ENCODE data around the gene TBCC.

The TBCC gene

DNA sequence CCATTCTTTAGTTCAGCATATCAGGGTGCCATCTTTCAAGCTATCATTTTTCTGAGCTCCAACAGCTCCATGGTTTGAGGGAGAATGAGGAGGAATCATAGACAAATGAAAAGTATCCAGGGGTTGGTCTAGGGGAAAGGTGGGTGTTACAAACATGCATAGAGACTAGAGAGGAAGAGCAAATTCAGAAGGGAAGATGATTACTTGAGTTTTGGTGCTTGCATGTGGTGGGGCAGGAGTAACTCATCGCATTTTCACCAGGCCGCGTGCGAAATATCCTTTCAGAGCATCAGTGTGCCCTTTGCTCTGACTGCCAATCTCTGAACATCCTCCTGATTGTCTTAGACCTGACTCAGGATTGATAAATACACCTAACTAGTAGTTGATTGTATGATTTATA, 28.3 kb upstream of the TBCC start:
- peak overlapping the region; percentile 13 for H2AFZ ChIP-seq (ENCODE audit: low read depth, low read length, severe bottlenecking)
- no peaks in the 10 kb centered on the region; the same call in 1 of the 2 replicates for H3K79me2 ChIP-seq (ENCODE audit: insufficient read depth, low read length)
- no peaks in the 10 kb centered on the region for H3K36me3 ChIP-seq (ENCODE audit: low read length)
- no peaks in the 10 kb centered on the region for H3K9me2 ChIP-seq (replicated peaks; ENCODE audit: insufficient read depth, low read length)
- H3K4me2 ChIP-seq (ENCODE audit: low read depth, low read length, poor library complexity, severe bottlenecking): peak overlapping the region; percentile 64
- H3K27ac ChIP-seq (ENCODE audit: low read depth, low read length): peak overlapping the region; percentile 92
- H3K27me3 ChIP-seq (ENCODE audit: low read length): no peaks in the 10 kb centered on the region
- H3F3A ChIP-seq (ENCODE audit: insufficient read depth): peaks cover 84% of the 10 kb centered on the region
- TF ChIP-seq CTCF (IDR thresholded peaks at IDR 0.05; ENCODE audit: insufficient read depth, low read length, poor library complexity, severe bottlenecking) (no peak), EZH2phosphoT487 (conservative IDR thresholded peaks at IDR 0.05; ENCODE audit: low read length) (no peak)
- no peaks in the 10 kb centered on the region for H3K9me3 ChIP-seq (ENCODE audit: insufficient read depth, low read length)
- no peak overlapping the region for H3K4me3 ChIP-seq (ENCODE audit: insufficient read depth, low read length, poor library complexity, severe bottlenecking)
- H4K20me1 ChIP-seq (ENCODE audit: low read depth, low read length): no peaks in the 10 kb centered on the region
- peak overlapping the region; percentile 49 for H3K9ac ChIP-seq (ENCODE audit: low read length)

DNA sequence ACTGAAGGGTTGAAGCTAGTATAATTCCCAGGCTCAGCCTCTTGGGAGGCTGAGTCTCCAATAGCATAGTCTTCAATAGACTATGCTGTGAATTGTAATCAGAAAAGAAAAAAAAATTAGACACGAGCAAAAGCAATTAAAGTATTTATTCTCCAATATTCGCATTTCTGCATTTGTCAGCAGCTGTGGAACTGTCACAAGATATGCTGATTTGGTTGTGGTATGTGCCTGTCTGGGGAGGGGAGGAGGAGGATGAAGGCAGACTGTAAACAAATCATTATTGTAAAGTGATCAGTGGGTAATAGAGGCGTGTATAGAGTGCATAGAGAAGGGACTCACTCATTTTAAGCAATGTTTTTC, 25.8 kb upstream of the TBCC start:
- peak overlapping the region; percentile 53 for H3K9ac ChIP-seq (ENCODE audit: low read length)
- H3F3A ChIP-seq (ENCODE audit: insufficient read depth): peaks cover 60% of the 10 kb centered on the region
- no peaks in the 10 kb centered on the region for H3K36me3 ChIP-seq (ENCODE audit: low read length)
- peak overlapping the region; percentile 91 for H3K27ac ChIP-seq (ENCODE audit: low read depth, low read length)
- no peaks in the 10 kb centered on the region for H3K9me3 ChIP-seq (ENCODE audit: insufficient read depth, low read length)
- TF ChIP-seq EZH2phosphoT487 (conservative IDR thresholded peaks at IDR 0.05; ENCODE audit: low read length): no peak
- TF ChIP-seq CTCF (IDR thresholded peaks at IDR 0.05; ENCODE audit: insufficient read depth, low read length, poor library complexity, severe bottlenecking): no peak
- no peak overlapping the region for H2AFZ ChIP-seq (ENCODE audit: low read depth, low read length, severe bottlenecking)
- peak overlapping the region; percentile 41 for H3K4me3 ChIP-seq (ENCODE audit: insufficient read depth, low read length, poor library complexity, severe bottlenecking)
- no peaks in the 10 kb centered on the region; the same call in 1 of the 2 replicates for H3K79me2 ChIP-seq (ENCODE audit: insufficient read depth, low read length)
- H3K4me2 ChIP-seq (ENCODE audit: low read depth, low read length, poor library complexity, severe bottlenecking): peak overlapping the region; percentile 69
- H3K9me2 ChIP-seq (replicated peaks; ENCODE audit: insufficient read depth, low read length): no peaks in the 10 kb centered on the region
- H3K27me3 ChIP-seq (ENCODE audit: low read length): no peaks in the 10 kb centered on the region
- no peaks in the 10 kb centered on the region for H4K20me1 ChIP-seq (ENCODE audit: low read depth, low read length)

DNA sequence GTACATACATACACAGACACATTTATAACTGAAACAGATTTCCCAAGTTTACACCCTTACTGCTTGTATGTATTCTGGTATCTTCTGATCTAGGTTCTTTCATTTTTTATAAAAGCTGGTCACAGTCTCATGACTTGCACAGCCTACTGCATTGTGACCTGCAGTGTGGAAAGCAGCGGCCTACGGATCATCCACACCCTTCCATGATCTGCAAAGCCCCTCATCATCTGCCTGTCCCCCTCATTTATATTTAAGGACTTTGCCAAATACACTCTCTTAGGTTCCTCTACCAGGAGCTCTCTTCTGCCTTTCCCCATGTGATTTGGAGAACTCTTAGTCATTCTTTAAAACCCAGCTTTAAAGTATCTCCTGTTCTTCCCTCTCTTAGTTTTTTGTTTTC, 23.9 kb upstream of the TBCC start:
- TF ChIP-seq CTCF (IDR thresholded peaks at IDR 0.05; ENCODE audit: insufficient read depth, low read length, poor library complexity, severe bottlenecking): no peak
- TF ChIP-seq EZH2phosphoT487 (conservative IDR thresholded peaks at IDR 0.05; ENCODE audit: low read length): no peak
- Histone ChIP-seq H3K36me3 (ENCODE audit: low read length) (no peaks in the 10 kb centered on the region), H3K27ac (ENCODE audit: low read depth, low read length) (peak overlapping the region; percentile 41), H3K4me2 (ENCODE audit: low read depth, low read length, poor library complexity, severe bottlenecking) (no peak overlapping the region), H3K9me3 (ENCODE audit: insufficient read depth, low read length) (no peaks in the 10 kb centered on the region), H3K27me3 (ENCODE audit: low read length) (no peaks in the 10 kb centered on the region), H3K4me3 (ENCODE audit: insufficient read depth, low read length, poor library complexity, severe bottlenecking) (no peak overlapping the region), H3F3A (ENCODE audit: insufficient read depth) (peaks cover 43% of the 10 kb centered on the region), H3K79me2 (ENCODE audit: insufficient read depth, low read length) (no peaks in the 10 kb centered on the region; the same call in 1 of the 2 replicates), H2AFZ (ENCODE audit: low read depth, low read length, severe bottlenecking) (no peak overlapping the region), H4K20me1 (ENCODE audit: low read depth, low read length) (no peaks in the 10 kb centered on the region), H3K9me2 (replicated peaks; ENCODE audit: insufficient read depth, low read length) (no peaks in the 10 kb centered on the region), H3K9ac (ENCODE audit: low read length) (no peak overlapping the region)

Measured in SU-DHL-6 (cell line).